IPS-NIHi7 (cell line): Measurements from ENCODE around the gene KRT76.
"Not testable (repeated sequence)": the region's sequence is repeated elsewhere in the genome, so short reads cannot be mapped to it uniquely, and the experiment has no call there.

Experiments
- DNase-seq: peaks from one replicate; pipeline ENCODE4 v3.0.0; 2012; ENCODE audit warnings: mixed read lengths; ENCODE audit errors: extremely low spot score

Gene KRT76

DNA sequence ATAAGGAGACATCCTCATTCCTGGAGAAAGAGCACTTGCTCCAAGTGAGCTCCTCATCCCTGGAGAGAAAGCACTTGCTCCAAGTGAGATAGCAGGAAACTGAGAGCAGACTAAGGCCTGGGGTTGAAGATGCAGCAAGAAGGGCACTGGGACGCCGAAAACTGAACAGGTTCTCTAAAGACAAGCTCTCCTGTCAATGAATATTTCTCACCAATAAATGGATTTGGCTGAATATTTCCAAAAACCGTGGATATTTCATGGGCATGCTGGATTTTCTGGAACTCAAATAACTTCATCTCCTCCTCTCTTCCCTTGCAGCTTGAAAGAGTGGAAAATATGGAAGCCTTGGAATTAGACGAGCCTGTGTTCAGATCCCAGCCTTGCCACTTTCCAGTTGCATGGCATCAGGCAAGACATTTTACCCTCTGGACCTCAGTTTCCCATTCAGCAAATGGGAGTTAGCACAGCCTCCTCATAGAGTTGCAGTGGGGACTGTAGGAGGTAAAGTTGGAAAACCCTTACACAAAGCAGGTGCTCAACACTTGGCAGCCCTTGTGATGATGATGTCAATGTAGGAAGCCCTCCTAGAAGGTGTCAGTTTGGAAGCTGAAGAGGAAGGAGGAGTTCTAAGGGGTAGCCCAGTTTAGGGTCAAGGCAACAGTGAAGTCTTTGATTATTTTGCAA lies 4.4 kb upstream of the KRT76 start:
- no peak for DNase-seq

DNA sequence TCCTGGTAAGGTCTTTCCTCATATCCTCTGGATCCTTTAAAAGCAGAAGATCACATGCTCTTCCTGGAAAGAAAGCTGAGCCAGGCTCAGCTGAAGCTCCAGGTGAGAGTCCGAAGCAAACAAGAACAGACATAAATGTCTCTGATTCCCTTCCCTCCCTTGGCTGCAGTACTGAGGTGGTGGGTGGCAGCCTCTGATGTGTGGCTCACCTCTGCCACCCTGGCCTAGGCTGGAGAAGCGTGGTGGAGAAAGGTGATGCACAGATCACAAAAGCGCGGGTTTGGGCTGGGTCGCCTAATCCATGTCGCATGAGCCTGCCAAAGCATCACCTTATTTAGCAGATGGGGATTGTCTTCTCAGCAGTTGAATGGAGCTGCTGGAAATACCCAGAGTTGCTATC lies 2.8 kb upstream of the KRT76 start:
- no peak for DNase-seq

DNA sequence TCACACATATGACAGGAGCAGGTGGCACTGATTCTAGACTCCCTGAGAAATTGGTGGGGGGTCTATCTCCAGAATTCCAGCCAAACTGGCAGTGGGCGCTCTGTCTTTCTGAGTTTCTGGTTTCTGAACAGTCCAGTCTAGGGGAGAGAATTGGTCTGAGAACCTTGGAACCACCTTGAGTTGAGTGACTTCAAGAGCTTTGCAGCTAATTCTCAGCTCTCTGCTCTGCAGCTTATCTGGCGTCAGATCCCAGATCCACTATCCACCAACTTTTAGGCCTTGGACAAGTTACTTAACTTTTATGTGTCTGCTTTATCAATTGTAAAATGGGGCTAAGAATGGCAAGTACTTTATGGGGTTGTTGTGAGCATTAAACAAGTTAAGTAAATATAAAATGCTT lies 1.7 kb upstream of the KRT76 start:
- DNase-seq = no peak

DNA sequence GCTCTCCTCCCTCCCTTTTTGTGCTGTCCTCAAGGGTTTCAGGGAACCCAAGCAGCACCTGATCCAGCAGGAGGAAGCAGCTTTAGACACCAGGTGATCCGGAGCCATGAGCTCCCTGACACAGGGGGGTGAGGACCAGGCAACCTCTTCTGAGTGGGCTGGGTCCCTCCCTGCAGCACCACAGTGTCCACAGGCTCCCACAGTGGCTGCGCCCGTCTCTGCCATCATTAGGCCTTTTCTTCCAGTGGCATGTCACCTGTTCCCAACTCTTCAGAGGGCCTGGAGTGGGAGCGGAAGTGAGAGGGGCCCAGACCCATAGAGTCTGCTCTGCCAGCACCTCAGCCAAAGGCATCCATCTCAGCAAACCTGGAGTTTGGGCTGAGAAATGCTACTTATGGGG lies 421 bp upstream of the KRT76 start:
- DNase-seq = no peak

DNA sequence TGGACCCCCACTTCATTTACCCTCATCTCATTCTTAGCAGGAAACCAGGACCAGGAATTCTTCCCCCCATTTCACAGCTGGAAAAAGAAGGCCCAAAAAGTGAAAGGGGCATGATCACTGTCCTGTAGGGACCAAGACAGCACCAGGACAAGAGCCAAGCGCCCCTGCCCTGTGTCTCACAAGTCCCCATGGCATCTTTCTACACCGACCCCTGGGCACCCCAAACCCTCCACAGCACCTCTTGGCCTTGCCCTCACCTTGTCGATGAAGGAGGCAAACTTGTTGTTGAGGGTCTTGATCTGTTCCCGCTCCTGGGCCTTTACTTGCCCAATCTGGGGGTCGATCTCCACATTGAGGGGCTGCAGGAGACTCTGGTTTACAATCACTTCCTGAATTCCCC lies 710 bp downstream of the KRT76 start:
- DNase-seq = no peak

DNA sequence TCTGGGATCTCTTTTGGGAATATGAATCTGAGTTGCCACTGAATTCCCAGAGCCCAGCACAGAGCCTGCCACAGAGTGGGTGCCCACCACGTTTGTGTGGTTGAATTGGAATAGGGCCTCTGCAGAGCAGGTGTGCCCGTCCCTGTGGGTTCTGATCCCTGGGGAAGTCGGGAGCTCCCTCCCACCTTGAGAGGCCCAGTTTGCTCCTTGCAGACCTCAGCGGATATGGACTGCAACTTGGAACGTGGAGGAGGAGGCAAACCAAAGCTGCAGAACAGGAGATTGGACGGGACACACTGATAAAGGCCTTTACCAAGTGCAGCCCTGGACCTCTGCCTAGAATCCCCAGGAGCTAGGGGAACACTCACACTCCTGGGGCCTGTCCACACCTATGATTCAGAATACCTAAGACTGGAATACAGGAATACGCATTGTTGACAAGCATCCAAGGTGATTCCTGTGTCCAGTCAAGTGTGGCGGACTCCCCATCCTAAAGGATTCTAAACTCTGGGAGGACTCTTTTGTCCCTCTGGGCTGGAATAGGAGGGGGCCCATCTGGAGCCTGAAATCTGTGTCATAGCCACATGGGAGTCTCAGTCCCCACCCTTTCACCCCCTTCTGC lies 2.4 kb downstream of the KRT76 start:
- no peak for DNase-seq

DNA sequence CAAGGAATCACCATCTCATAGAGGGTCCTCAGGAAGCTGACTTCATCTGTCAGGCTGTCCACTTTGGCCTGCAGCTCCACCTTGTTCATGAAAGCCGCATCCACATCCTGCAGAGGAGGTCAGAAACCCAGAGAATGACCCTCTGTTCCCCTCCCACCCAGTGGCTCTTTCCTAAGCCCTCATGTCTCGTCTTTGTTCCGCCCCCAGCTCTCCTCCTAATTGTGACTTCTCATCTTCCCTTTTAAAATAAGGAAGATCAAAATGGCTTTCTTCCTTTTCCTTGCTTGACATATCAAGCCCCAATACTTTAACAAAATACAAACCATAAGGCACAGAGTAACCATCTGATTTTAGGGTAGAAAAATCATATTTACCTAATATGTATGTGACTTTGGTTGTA lies 4.4 kb downstream of the KRT76 start:
- DNase-seq = no peak

DNA sequence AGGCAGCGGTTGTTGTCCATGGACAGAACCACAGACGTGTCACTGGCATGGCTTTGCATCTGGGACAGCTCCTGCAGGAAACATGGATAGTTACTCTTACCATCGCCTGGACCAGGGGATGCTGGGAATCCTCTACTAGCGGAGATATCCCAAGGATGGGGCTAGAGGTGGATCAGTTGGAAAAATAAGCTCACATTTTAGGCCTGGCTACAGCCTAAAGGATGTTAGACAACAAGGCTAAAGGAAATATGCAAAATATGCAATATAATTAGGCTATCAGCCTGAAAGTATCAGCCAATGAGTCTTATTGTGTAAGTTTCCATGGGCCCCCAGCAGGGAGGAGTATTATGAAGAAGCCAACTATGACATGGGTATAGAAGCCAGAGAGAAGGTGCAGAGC lies 5.0 kb downstream of the KRT76 start:
- DNase-seq = no peak

DNA sequence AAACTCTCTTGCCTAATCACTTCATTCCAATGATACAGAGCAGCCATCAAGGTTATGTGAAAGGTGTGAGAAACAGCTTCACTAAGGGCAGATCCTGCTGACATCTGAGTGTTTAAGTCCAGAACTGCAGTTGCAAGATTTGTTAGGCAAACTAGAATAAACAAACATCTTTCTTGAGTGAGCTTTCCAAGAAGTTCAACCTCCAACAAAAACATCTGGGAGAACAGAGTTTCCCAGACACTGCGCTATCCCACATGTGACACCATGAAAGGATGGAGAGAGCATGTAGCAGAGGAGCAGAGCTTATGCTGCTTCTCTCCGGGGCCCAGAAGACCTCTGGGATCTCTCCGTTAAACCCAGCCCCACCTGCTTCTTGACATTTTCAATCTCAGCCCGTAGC lies 5.6 kb downstream of the KRT76 start:
- DNase-seq = no peak

DNA sequence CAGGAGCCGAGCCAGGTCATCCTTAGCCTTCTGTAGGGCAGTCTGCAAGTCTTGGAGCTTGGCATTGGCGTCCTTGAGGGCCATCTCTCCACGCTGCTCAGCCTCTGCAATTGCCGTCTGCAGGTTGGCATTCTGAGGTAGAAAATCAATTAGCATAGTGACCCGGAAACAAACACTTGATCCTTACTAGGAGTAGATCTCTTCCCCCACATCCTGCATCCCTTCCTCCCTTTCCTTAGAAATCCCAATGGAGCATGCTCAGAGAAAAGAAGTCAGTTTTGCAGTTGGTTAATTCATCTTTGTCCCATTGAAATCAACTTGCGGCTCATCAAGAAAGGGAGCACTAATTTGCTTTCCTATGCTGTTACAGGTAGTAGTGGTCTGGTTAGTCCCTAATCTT lies 6.1 kb downstream of the KRT76 start:
- DNase-seq = no peak

DNA sequence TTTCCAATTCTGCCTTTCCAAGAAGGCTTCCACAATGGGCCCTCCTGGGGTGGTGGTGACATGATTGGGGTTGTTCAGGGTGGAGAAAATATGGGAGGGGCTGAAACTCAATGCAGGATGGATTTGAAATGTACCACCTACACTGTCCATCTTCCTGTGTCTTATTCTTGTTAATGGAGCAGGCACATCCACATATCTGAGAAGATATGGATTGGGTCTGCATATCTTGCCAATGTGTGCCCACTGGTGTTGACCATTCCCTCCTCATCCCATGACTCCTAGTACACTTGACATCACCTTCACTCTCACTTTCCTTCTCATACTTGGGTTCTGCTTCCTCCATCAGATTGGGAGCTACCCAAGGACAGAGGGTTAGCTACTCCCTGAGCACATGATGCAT lies 7.2 kb downstream of the KRT76 start:
- DNase-seq = no peak

DNA sequence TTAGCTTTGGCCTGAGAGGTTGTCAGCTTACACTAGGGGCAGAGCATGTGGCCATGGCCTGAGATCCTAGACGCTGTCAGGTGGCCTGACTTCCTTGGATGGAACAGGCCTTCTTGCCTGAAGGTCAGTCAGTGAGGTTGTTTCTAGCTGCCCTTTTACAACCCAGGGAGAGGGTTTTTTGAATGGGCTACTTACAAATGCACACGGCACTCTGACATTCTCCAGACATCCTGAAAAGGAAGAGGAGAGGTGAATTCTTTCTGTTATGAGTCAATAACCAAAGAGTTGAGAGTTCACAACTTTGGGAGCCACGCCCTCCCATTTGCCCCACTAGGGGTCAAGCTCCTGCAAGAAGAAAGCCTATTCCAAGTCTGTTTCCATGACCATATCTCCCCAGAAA lies 7.8 kb downstream of the KRT76 start:
- no peak for DNase-seq

DNA sequence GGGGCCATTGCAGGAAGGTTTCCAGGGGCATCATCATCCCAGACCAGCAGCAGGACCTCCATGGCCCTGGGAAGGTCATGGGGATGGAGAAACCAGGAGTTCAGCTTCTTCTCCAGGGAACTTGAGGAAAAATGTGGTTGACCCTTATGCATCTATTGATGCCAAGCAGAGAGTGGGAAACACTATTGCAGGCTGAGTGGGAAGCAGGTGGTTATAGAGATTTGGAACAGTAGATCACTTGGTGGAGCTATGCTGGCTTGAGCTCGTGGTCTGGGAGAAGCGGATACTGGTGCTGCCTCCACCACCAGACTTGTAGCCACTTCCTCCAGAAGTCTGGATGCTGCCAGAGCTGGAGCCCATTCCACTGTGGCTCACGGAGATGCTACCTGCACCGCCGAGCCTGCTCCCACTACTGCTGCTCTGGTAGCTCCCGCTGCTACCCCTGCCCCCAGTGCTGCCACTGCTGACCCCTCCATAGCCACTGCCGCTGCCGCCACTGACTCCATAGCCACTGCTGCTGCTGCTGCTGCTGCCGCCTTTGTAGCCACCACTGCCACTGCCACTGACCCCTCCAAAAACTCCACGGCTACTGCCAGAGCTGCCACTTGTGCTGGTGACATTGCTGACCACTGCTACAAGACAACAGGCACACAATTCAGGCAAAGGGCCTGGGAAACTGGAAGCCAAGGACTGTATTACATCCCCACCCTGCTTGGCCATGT lies 8.5 kb downstream of the KRT76 start:
- no peak for DNase-seq

DNA sequence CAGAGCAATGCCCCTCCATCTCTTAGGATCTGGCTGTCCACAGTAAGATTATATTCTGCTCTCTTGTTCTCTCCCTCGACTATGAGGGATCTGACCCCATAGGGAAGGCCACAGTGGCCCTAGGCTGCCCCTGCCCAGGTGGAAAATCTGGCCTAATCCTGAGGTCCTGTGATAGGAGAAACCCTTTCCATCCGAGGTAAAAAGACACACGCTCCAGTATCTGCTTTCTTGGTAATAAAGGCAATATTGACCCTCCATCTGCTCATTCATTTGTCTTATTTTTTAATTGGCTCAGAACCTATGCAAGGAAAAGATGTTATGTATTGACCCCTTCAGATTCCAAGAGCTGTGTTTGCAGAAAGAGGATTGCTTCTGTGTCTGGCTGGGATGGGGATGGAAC lies 9.7 kb downstream of the KRT76 start:
- no peak for DNase-seq

DNA sequence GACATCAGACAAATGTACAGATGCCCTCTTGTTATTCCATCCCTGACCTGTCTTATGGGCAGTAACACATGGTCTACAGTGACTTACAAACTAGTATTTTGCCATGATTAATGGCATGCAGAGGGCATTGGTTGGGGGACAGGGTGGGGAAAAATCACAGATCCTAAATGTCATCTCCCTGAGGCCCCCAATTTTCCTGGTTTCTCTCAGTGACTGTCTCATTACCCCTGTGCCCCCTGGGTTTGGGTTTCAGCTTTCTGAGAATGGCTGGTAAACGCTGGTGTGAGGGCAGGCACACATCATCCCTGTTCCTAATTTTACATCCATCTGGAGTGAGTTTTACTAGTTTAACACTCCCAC lies 10.1 kb downstream of the KRT76 start:
- DNase-seq = no peak

DNA sequence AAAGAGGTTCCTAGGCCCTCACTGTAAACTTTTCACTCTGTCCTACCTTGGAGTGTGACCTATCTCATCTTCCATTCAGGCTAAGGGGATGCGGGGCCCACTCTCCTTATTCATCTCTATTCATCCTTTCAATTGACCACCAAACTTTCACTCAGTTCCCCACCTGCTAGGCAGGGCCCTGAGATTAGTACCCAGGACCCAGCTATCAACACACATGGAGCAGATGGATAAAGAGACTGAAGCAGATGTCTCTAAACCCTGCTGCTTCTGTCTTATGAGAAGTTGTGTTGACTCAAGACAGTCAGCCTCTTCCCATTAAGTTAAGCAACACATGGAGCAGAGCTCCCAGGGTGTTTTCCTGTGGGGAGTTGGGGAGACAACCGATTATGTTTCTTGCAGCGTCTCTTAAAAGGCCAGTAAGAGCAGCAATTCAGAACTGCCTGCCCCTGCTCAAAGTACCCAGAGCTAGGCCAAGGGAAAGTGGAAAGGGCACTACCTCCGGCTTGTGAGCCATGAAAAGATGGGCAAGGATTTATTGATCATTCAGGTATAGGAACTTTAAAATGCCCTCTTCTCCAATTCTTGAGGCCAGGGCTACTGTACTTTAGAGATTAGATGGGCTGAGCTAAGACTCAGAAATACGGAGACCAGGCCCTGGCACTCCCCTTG lies 10.7 kb downstream of the KRT76 start:
- DNase-seq = no peak

DNA sequence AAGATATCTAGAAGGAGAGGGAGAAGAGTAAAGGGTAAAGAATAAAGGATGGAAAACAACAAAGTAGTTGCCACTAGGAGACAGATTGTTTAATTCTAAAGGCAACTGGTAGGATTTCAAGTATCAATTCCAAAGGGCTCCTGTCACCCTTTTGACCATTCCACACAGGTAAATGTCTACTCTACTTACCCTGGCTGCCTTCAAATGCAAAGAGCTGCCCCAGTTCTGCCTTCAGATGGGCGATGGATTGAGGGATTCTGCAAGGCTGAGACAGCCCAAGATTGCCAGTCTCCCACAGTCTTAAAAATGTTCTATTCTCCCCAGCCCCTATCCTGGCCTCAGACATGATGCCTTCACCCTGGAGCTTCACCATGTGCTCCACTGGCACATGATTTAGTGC lies 11.4 kb downstream of the KRT76 start:
- no peak for DNase-seq

DNA sequence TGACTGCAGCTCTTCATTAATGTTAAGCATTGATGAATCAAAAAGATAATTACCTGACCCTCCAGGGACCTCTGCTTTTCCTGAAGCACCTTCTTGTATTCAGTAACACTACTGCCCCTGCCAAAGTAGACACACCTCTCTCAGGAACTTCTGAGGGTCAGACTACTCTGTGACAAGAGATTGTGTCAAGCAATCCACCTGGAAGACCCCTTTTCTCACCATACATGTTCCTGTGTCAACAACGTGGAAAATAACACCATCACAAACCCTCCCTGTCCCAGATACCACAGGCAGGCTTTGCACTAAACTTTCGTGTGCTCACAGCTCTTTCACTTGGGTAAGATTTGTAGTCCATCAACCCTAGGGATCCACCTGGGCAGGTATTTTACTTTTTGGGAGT lies 13.2 kb downstream of the KRT76 start:
- no peak for DNase-seq

DNA sequence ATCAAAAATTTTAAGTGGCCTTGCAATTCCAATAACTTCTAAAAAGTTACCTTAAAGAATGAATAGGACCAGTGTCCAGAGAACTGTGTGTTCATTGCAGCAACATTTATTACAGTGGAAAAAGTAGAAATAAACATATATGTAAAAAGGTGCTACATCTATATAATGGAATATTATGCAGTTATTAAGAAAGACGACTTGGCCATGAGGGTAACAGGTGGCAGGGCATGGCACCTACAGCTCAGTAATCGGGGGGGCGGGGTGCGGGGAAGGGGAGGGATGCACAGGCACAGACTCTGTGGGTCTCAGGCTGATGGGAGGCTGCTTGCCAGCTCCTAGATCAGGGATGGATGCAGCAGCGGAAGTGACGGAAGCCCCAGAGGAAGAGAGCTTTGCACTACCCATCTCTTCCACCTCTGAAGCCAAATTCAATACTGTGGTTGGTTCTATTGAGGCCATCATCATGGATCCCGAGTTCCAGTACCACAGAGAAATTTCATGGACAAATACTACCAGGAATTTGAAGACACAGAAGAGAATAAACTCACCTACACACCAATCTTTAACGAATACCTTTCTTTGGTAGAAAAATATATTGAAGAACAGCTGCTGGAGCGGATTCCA lies 14.0 kb downstream of the KRT76 start:
- no peak for DNase-seq

DNA sequence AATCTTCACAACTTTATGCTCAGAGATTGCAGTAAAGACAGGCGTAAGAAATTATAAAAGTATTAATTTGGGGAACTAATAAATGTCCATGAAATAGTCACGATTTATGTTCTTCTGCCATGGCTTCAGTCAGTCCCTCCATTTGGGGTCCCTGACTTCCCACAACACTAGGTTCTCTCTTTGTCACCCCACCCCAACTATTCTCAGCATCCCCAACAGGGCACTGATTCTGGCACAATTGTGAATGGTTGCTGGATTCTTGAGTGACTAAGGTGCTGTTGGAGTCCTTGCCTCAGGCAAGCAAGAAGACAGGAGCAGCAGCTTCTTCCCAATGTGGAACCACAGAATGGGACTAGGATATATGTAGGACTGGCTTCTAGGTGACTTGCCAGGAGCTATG lies 15.3 kb downstream of the KRT76 start:
- no peak for DNase-seq

DNA sequence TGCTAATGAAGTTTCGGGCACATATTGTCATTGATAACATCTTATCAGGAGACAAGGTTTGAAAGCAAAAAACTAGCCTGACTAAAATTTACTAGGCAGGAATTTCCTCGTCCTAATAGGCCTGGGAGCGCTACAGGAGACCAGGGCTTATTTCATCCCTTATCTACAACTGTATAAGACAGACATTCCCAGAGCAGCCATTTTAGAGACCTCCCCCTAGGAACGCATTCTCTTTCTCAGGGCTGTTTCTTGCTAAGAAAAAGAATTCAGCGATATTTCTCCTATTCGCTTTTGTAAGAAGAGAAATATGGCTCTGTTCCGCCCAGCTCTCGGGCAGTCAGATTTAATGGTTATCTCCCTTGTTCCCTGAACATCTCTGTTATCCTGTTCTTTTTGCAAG lies 15.9 kb downstream of the KRT76 start:
- not testable (repeated sequence) for DNase-seq

DNA sequence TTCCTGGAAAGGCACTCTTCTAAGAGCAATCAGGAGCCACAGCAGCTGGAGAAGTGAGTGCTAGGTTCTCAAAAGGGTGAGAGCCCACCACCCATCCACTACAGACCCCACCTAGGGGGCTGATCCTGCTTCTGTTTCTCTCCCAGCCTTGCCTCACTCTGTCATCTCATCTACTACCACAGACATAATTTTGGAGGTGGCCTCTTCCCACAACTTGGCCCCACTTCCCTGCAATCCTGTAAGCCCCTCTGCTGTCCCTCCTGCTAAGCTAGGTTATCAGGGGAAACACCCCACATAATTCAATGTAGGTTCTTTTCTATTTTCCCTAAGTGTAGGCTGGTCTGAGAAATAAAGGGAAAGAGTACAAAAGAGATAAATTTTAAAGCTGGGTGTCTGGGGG lies 16.5 kb downstream of the KRT76 start:
- DNase-seq = no peak
